ENCODE results near the gene COBL. TPM values are rescaled to one million over a fixed set of nuclear protein-coding genes. Genes with fewer than 3 reads are reported as not detected.

COBL gene
- total RNA-seq, 4 donors from 2014 or later, result 50.2 to 156 (median 65.1) TPM

- WGBS, result 71% methylated on average over 1 of the region's 2 CpGs
- Histone ChIP-seq H3K9me3 (no peaks in the 10 kb centered on the region), H3K27ac (no peak overlapping the region)
These were observed 334.0 kb downstream of the COBL start for GRCh38 chr7:50982626-50983025.

GRCh38 chr7:50981743-50982142 lies 334.9 kb downstream of the COBL start:
- H3K36me3 ChIP-seq, result no peaks in the 10 kb centered on the region
- H3K27me3 ChIP-seq, result peaks cover 3% of the 10 kb centered on the region
- no peak overlapping the region for H3K27ac ChIP-seq
- no peak for DNase-seq (ENCODE audit: low spot score in 2 of 2)
- WGBS, result 93% methylated on average over 6 of the region's 6 CpGs
- no peak overlapping the region for H3K4me3 ChIP-seq
- H3K9me3 ChIP-seq, result no peaks in the 10 kb centered on the region
- H3K4me1 ChIP-seq, result no peaks in the 10 kb centered on the region
- TF ChIP-seq CTCF (IDR thresholded peaks at IDR 0.05) (no peak), POLR2A (IDR thresholded peaks at IDR 0.05) (no peak), EP300 (IDR thresholded peaks at IDR 0.05) (no peak), POLR2AphosphoS5 (IDR thresholded peaks at IDR 0.05) (no peak)

More at GRCh38 chr7:50982626-50983025, 334.0 kb downstream of the COBL start:
- DNase-seq (ENCODE audit: low spot score in 2 of 2), result no peak
- TF ChIP-seq CTCF (IDR thresholded peaks at IDR 0.05) (no peak), EP300 (IDR thresholded peaks at IDR 0.05) (no peak), POLR2A (IDR thresholded peaks at IDR 0.05) (no peak), POLR2AphosphoS5 (IDR thresholded peaks at IDR 0.05) (no peak)
- H3K4me3 ChIP-seq, result no peak overlapping the region
- H3K27me3 ChIP-seq, result peaks cover 3% of the 10 kb centered on the region
- H3K4me1 ChIP-seq, result no peaks in the 10 kb centered on the region
- H3K36me3 ChIP-seq, result no peaks in the 10 kb centered on the region

GRCh38 chr7:50980411-50980810 lies 336.2 kb downstream of the COBL start:
- no peak for DNase-seq (ENCODE audit: low spot score in 2 of 2)
- Histone ChIP-seq H3K36me3 (no peaks in the 10 kb centered on the region), H3K9me3 (no peaks in the 10 kb centered on the region), H3K27me3 (peaks cover 3% of the 10 kb centered on the region), H3K27ac (no peak overlapping the region), H3K4me1 (no peaks in the 10 kb centered on the region), H3K4me3 (no peak overlapping the region)
- WGBS, result 51% methylated on average over 3 of the region's 3 CpGs
- TF ChIP-seq POLR2AphosphoS5 (IDR thresholded peaks at IDR 0.05) (no peak), POLR2A (IDR thresholded peaks at IDR 0.05) (no peak), EP300 (IDR thresholded peaks at IDR 0.05) (no peak), CTCF (IDR thresholded peaks at IDR 0.05) (no peak)

- no peak for DNase-seq (ENCODE audit: low spot score in 2 of 2)
- H3K27ac ChIP-seq, result no peak overlapping the region
- no peak for TF ChIP-seq POLR2A (IDR thresholded peaks at IDR 0.05)
- no peak for TF ChIP-seq CTCF (IDR thresholded peaks at IDR 0.05)
- no peak for TF ChIP-seq POLR2AphosphoS5 (IDR thresholded peaks at IDR 0.05)
- no peak for TF ChIP-seq EP300 (IDR thresholded peaks at IDR 0.05)
- no peaks in the 10 kb centered on the region for H3K9me3 ChIP-seq
- H3K4me1 ChIP-seq, result no peaks in the 10 kb centered on the region
- peaks cover 3% of the 10 kb centered on the region for H3K27me3 ChIP-seq
- no peaks in the 10 kb centered on the region for H3K36me3 ChIP-seq
- WGBS, result 77% methylated on average over 2 of the region's 2 CpGs
- H3K4me3 ChIP-seq, result no peak overlapping the region
These were observed 337.9 kb downstream of the COBL start for GRCh38 chr7:50978633-50979215.

- no peak for TF ChIP-seq CTCF (IDR thresholded peaks at IDR 0.05)
- no peak for TF ChIP-seq POLR2AphosphoS5 (IDR thresholded peaks at IDR 0.05)
- TF ChIP-seq POLR2A (IDR thresholded peaks at IDR 0.05), result no peak
- no peak for TF ChIP-seq EP300 (IDR thresholded peaks at IDR 0.05)
- Histone ChIP-seq H3K27ac (no peak overlapping the region), H3K27me3 (no peaks in the 10 kb centered on the region), H3K36me3 (no peaks in the 10 kb centered on the region), H3K9me3 (no peaks in the 10 kb centered on the region), H3K4me3 (no peak overlapping the region), H3K4me1 (no peaks in the 10 kb centered on the region)
- DNase-seq (ENCODE audit: low spot score in 2 of 2), result no peak
- 96% methylated on average over 1 of the region's 1 CpG for WGBS
These were observed 339.2 kb downstream of the COBL start for GRCh38 chr7:50977421-50977820.

All from suprapubic skin (tissue), 4 donors.